IPS-NIHi11 (cell line): ENCODE results near the gene TRIP10.
"Not testable (repeated sequence)": the region's sequence is repeated elsewhere in the genome, so short reads cannot be mapped to it uniquely, and the experiment has no call there.

Experiments used
- DNase-seq: peaks from one replicate; pipeline ENCODE4 v3.0.0; 2012; ENCODE audit warnings: mixed read lengths, low spot score

The TRIP10 gene

DNA sequence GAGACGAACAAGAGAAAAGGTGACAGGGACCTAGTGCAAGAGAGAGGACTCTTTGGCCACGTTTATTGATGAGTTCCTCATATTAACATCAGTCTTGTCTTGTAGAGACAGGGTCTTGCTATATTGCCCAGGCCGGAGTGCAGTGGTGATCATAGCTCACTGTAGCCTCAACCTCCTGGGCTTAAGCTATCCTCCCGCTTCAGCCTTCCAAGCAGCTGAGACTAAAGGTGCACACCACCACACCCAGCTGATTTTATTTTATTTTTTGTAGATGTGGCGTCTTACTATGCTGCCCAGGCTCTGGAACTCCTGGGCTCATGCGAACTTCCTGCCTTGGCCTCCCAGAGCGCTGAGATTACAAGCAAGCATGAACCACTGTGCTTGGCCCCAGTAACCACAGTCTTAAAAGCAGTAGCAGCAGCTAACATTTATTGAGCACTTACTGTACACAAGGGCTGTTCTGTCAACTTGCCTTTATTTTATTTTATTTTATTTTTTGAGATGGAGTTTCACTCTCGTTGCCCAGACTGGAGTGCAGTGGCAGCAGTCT lies 28.8 kb downstream of the TRIP10 start:
- no peak for DNase-seq

GRCh38 chr19:6769006-6769619 lies 29.6 kb downstream of the TRIP10 start:
- DNase-seq = peak; percentile 45

- DNase-seq = not testable (repeated sequence)
Observed at GRCh38 chr19:6771648-6772027, 32.2 kb downstream of the TRIP10 start.

GRCh38 chr19:6772028-6772865 lies 32.8 kb downstream of the TRIP10 start, which contains the start of gene VAV1:
VAV1 (plus strand) TSS chr19:6772708; CDS start chr19:6772808, 100 bp downstream.
- DNase-seq = peak; percentile 23

DNA sequence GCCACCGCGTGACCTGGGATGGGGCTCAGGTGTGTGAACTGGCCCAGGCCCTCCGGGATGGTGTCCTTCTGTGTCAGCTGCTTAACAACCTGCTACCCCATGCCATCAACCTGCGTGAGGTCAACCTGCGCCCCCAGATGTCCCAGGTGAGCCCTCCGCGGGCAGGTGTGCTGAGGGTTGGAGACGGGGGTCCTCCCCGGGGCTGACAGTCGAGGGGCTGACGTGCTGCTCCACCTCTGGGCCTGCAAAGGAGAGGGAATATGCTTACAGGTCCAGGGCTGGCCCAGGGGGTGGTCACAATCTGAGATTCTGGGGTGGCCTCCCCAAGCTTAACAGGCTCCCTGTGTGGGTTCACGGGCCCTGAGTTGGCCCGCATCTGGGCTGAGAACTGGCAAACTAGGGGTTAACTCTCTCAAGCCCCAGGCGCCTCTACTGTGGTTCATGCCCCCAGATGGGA lies 33.4 kb downstream of the TRIP10 start:
- DNase-seq = no peak

- DNase-seq = no peak
Observed at GRCh38 chr19:6773323-6773931, 33.9 kb downstream of the TRIP10 start.

GRCh38 chr19:6774821-6775707 lies 35.6 kb downstream of the TRIP10 start:
- DNase-seq = no peak

DNA sequence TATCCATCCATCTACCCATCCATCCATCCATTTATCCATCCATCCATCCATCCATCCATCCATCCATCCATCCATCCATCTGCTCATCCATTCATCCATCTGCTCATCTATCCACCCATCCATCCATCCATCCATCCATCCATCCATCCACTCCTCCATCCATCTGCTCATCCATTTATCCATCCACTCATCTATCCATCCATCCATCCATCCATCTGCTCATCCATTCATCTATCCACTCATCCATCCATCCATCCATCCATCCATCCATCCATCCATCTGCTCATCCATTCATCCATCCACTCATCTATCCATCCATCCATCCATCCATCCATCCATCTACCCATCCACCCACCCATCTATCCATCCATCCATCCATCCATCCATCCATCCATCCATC lies 36.6 kb downstream of the TRIP10 start:
- not testable (repeated sequence) for DNase-seq

DNA sequence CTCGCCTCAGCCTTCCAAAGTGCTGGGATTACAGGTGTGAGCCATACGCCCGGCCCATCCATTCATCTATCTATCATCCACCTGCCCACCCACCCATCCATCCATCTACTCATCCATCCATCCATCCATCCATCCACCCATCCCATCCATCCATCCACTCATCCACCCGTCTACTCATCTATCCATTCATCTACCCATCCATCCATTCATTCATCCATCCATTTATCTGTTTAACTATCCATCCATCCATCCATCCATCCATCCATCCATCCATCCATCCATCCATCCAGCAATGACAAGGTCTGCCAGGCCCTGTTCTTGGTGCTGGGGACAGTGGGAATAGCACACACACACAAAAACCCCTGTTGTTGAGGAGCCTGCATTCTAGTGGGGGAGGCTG lies 37.5 kb downstream of the TRIP10 start:
- no peak for DNase-seq

GRCh38 chr19:6777434-6777833 lies 38.0 kb downstream of the TRIP10 start:
- DNase-seq = no peak

GRCh38 chr19:6778386-6778785 lies 38.9 kb downstream of the TRIP10 start:
- DNase-seq = no peak

- DNase-seq = no peak
Observed at GRCh38 chr19:6779206-6779605, 39.7 kb downstream of the TRIP10 start.

DNA sequence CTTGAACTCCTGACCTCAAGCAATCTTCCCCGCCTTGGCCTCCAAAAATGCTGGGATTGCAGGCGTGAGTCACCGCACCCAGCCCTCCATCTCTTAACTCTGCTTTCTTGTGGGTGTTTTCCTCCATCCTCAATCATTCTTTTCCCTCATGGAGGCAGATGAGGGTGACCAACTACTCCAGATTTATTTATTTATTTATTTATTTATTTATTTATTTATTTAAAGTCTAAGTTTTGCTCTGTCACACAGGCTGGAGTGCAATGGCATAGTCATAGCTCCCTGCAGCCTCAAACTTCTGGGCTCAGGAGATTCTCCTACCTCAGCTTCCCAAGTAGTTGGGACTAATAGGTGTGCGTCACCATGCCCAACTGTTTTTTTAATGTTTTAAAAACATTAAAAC lies 47.9 kb downstream of the TRIP10 start:
- DNase-seq = no peak

DNA sequence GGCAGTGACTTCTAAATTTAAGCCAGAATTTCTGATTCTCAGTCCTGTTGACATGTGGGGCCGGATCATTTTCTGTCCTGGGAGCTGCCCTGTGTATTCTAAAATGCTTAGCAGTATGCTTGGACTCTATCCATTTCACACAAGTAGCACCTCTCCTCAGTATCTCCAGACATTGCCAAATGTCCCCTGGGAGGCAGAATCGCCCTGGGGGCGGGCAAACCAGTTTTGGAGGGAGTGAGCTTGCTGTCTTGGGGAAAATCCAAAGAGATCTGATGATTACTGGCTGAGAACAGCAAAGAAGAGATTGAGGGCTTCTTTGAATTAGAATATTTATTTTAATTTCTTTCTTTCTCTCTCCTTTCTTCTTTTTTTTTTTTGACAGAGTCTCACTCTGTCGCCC lies 49.4 kb downstream of the TRIP10 start:
- no peak for DNase-seq

DNA sequence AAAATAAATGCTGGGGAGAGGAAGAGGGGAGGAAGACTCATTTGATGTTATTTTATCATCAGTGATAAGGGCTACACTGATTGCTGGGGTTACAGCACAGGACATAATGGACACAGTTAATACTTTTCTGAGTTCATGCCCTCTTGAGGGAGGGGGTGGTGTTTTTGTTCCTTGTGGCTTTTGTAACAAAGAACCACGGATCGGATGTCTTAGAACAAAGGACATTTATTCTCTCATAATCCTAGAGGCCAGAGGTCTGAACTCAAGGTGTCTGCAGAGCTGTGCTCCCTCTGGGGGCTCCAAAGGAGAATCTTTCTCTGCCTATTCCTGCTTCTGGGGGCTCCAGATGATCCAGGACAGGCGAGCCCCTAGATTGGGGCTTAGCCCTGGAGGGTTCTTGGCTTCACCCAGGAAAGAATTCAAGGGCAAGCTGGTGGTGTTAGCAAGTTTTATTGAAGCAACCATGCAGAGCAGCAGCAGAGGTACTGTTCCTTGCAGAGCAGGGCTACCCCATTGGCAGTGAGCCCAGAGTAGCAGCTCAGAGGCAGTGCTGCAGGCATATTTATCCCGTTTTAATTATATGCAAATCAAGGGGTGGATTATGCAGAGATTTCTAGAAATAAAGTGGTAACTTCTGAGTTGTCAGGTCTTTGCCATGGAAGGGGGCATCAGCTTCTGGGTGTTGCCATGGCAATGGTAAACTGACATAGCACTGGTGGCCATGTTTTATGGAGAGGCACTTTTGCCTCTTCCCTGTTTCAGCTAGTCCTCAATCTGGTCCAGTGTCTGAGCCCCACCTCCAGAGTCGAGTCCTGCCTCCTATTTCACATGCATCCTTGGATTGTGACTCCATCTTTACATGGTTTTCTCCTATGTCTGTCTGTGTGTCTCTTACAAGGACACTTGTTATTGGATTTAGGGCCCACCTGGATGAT lies 51.0 kb downstream of the TRIP10 start:
- DNase-seq = no peak

DNA sequence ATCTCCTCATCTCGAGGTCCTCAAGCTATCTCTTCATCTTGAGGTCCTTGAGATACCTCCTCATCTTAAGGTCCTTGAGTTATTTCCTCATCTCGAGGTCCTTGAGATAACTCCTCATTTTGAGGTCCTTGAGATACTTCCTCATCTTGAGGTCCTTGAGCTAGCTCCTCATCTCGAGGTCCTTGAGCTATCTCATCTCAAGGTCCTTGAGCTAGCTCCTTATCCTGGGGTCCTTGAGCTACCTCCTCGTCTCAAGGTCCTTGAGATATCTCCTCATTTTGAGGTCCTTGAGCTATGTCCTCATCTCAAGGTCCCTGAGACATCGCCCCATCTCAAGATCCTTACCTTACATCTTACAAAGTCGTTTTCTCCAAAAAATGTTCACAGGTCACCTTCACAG lies 51.8 kb downstream of the TRIP10 start:
- no peak for DNase-seq

- DNase-seq = no peak
Observed at GRCh38 chr19:6793411-6793810, 53.9 kb downstream of the TRIP10 start.

DNA sequence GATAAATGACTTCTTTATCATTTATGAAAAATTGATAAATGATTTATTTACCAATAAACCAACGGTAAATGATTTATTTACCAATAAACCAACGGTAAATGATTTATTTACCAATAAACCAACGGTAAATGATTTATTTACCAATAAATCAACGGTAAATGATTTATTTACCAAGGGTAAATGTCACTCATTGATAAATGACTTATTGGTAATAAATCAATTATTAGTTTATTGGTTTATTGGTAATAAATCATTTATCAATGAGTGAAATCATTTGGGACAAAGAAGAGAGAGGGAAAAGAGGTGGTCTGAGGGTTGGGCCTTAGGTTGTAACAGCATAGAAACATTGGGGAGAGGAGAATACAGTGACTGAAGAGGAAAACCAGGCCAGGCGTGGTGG lies 54.5 kb downstream of the TRIP10 start:
- DNase-seq = no peak

- no peak for DNase-seq
Observed at GRCh38 chr19:6794686-6795431, 55.4 kb downstream of the TRIP10 start.

GRCh38 chr19:6796278-6796677 lies 56.8 kb downstream of the TRIP10 start:
- no peak for DNase-seq
